RWPE1 (cell line): ENCODE results near the gene ARPC1B.

Source experiments
- CTCF ChIA-PET: fragments of 350-600 bp; sonication (Branson Sonifier 250); formaldehyde crosslinking; extraction: SDS; loops from one replicate; lab custom pipeline; 2021; lab: Yijun Ruan, JAX
- POLR2A ChIA-PET: fragments of 400-600 bp; formaldehyde crosslinking; extraction: SDS; loops from one replicate; lab custom pipeline; 2020; ENCODE audit warnings: antibody characterized with exemption; ENCODE audit not compliant: low non-redundant PET; lab: Yijun Ruan, JAX
- DNase-seq: peaks from one replicate; pipeline ENCODE4 v3.0.0; 2012; ENCODE audit warnings: low spot score
- H3K27ac ChIP-seq: fragments of 450-650 bp; 2 replicates; pipeline ENCODE4 v1.5.1; 2017
- TF ChIP-seq, protein P1 (sequence below): fragments of 450-650 bp; conservative IDR thresholded peaks from 2 replicates; pipeline ENCODE4 v1.5.1; 2017; ENCODE audit warnings: low read depth, mild to moderate bottlenecking

The ARPC1B gene

DNA sequence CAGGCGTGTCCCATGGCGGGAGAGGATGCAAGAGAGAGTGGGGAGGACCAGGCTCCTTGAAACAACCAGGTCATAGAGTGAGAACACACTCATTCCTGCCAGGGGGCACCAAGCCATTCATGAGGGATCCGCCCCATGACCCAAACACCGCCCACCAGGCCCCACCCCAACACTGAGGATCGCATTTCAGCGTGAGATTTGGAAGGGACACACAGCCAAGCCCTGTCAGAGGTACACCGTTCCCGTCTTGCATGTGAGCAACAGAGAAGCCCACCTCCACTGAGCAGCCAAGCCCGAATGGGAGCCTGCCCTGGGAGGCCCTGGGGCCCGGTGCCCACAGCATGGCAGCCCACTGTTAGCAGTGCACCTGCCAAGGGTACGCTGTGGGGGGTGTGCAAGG is 7.9 kb upstream of the ARPC1B start:
- peak overlapping the region; percentile 31 for H3K27ac ChIP-seq
- ChIA-PET POLR2A (no interaction called here), CTCF (interaction anchor here (0.8 kb wide), 1 partner anchor 9 kb away, joined by 8 read pairs; no protein-coding TSS in a partner anchor)
- TF ChIP-seq, protein P1, sequence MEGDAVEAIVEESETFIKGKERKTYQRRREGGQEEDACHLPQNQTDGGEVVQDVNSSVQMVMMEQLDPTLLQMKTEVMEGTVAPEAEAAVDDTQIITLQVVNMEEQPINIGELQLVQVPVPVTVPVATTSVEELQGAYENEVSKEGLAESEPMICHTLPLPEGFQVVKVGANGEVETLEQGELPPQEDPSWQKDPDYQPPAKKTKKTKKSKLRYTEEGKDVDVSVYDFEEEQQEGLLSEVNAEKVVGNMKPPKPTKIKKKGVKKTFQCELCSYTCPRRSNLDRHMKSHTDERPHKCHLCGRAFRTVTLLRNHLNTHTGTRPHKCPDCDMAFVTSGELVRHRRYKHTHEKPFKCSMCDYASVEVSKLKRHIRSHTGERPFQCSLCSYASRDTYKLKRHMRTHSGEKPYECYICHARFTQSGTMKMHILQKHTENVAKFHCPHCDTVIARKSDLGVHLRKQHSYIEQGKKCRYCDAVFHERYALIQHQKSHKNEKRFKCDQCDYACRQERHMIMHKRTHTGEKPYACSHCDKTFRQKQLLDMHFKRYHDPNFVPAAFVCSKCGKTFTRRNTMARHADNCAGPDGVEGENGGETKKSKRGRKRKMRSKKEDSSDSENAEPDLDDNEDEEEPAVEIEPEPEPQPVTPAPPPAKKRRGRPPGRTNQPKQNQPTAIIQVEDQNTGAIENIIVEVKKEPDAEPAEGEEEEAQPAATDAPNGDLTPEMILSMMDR, result no peak
- no peak for DNase-seq

DNA sequence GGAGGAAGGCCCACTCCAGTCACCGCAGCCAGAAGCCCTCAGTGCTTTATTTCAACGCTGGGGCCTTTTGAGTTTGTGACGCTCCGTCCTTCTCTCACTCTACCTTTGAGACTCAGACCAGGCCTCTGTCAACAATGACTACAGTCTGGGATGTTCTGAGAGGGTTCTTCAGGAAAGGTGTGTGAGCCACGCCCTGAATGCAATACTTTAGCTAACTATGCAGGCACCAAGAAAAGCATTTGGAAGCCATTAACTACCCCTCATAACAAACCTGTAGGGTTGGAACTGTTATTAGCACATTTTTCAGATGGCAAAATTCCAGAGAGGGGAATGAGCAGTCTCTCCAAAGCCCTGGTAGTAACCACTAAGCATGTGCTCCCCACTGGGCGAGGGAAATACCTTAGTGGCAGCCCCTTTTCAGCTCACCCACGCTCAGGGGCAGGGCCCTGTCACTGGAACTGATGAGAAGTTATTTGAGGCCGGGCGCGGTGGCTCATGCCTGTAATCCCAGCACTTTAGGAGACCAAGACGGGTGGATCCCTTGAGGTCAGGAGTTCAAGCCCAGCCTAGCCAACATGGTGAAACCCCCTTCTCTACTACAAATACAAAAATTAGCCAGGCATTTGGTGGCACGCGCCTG is 5.7 kb upstream of the ARPC1B start:
- peak; percentile 37 for DNase-seq

GRCh38 chr7:99369767-99370391 is 4.7 kb upstream of the ARPC1B start:
- DNase-seq, result no peak
- TF ChIP-seq, protein P1, result no peak
- ChIA-PET POLR2A (interaction anchor here (0.6 to 0.7 kb wide), 2 partner anchors 10 to 25 kb away, joined by 4 to 5 read pairs; no protein-coding TSS in a partner anchor), CTCF (interaction anchor here (0.6 kb wide), 1 partner anchor 51 kb away, joined by 7 read pairs; no protein-coding TSS in a partner anchor)
- H3K27ac ChIP-seq, result peak overlapping the region; percentile 97

More for the DNA sequence above, 5.7 kb upstream of the ARPC1B start:
- TF ChIP-seq, protein P1, result no peak
- CTCF ChIA-PET, result interaction anchor here (0.6 kb wide), 1 partner anchor 53 kb away, joined by 4 read pairs; no protein-coding TSS in a partner anchor
- H3K27ac ChIP-seq, result peak overlapping the region; percentile 97
- POLR2A ChIA-PET, result no interaction called here

GRCh38 chr7:99371376-99371920 is 3.1 kb upstream of the ARPC1B start:
- peak overlapping the region; percentile 97 for H3K27ac ChIP-seq
- POLR2A ChIA-PET, result no interaction called here
- TF ChIP-seq, protein P1, result no peak

GRCh38 chr7:99372275-99373090 is 2.0 kb upstream of the ARPC1B start:
- POLR2A ChIA-PET, result interaction anchor here (0.6 kb wide), 1 partner anchor 36 kb away, joined by 3 read pairs; the partner anchor contains the start of genes BUD31 and PDAP1
- H3K27ac ChIP-seq, result peak overlapping the region; percentile 97
- DNase-seq, result no peak
- CTCF ChIA-PET, result no interaction called here
- TF ChIP-seq, protein P1, result no peak

More at GRCh38 chr7:99371376-99371920, 3.1 kb upstream of the ARPC1B start:
- DNase-seq, result no peak
- CTCF ChIA-PET, result interaction anchor here (0.6 kb wide), 1 partner anchor 314 kb away, joined by 4 read pairs; no protein-coding TSS in a partner anchor
